GM21528 (cell line): Measurements from ENCODE around the gene TIAL1.
"Not testable (repeated sequence)": the region's sequence is repeated elsewhere in the genome, so short reads cannot be mapped to it uniquely, and the experiment has no call there.

ENCODE experiments used
- ATAC-seq: cut with Tn5 transposase; IDR thresholded peaks from one replicate; pipeline ENCODE4 v1.9.1; 2021; ENCODE audit warnings: mild to moderate bottlenecking, moderate library complexity; ENCODE audit not compliant: unreplicated experiment, low FRiP score

TIAL1 gene

DNA sequence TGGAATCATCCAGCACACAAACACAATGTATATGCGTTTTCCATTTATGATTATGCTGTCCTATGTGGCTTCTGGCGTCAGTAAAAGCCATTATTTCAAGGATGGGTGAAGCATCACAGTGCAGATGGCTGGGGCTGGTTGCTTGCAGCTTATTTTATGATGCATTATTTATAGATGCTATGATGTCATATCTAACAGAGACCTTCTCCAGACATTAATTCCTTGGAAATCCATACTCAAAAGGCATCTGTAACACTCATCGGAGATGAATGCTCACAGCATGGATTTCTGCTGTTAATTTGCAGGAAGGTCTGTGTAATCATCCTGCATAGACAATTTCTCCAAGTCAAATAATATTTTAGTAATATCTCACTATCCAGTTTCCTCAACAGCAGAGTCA, 61.5 kb downstream of the TIAL1 start:
- no peak for ATAC-seq

DNA sequence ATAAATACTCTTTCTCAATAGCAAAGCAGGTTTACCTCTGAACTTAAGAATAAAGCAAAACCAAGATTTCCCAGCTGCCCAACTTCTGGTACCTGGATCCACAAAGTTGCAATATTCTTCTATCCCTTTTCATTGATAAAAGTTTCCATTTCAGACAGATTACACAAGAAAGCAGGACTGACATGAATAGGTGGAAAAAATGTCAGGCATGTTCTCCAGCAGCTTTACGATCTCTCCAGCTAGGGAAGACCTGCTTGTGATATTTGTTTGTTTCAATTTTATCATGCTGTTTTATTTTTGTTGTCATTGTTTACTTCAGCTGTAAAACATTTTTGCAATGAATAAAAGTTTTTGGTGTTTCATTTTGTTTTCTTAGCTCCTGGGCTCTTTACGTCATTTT, 63.3 kb downstream of the TIAL1 start:
- ATAC-seq, result no peak

DNA sequence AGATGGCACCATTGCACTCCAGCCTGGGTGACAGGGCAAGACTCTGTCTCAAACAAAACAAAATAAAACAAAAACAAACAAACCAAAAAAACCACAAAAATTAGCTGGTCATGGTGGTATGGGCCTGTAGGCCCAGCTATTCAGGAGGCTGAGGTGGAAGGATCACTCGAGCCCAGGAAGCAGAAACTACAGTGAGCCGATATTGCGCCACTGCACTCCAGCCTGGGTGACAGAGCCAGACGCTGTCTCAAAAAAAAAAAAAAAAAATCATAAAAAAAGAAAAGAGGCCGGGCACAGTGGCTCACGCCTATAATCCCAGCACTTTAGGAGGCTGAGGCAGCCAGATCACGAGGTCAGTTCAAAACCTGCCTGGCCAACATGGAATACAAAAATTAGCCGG, 64.0 kb downstream of the TIAL1 start:
- not testable (repeated sequence) for ATAC-seq

DNA sequence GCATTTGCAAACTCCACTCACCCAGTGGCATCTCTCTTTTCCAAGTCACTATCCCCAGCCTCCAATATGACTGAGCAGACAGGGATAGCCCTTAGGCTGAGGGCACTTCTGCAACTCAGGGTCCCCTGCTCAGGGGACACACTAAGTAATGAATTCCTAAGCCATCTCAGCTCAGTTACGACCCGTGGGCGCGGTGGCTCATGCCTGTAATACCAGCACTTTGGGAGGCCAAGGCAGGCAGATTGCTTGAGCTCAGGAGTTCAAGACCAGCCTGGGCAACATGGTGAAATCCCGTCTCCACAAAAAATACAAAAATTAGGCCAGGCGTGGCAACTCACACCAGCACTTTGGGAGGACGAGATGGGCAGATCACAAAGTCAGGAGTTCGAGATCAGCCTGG, 64.5 kb downstream of the TIAL1 start:
- not testable (repeated sequence) for ATAC-seq

DNA sequence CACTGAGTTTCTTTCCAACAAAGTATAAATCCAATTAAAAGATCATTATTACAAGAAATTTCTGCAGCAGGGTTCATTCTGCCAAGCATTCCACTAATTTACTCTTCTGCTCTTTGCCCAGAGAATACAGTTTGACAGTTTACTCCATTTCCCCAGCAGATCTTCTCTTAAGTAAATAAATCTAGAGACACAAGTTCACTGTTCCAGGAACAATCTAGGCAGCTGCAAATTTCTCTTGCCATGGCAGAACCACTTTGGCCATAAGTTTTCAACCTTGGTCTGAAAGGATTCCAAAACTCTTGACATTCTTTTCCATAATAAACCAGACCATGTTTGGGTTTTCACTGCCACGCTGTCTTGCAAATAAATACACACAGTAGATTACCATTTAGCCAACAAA, 65.7 kb downstream of the TIAL1 start:
- ATAC-seq, result no peak

DNA sequence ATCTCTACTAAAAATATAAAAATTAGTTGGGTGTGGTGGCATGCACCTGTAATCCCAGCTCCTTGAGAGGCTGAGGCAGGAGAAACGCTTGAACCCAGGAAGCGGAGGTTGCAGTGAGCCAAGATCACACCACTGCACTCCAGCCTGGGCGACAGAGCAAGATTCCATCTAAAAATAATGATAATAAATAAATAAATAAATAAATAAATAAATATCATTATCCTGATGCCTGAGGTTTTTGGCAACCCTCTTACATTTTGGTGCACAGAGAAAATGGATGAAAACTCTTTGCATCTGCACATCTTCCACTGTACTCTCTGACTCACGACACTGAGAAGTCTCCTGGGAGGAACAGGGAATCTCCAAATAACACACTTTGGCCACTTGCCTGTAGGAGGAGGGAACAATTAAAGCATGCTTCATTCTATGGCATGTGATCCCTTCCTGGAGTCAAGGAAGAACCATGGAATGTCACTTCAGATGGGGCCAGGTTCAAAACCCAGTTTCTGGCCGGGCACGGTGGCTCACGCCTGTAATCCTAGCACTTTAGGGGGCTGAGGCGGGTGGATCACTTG, 68.0 kb downstream of the TIAL1 start:
- not testable (repeated sequence) for ATAC-seq

DNA sequence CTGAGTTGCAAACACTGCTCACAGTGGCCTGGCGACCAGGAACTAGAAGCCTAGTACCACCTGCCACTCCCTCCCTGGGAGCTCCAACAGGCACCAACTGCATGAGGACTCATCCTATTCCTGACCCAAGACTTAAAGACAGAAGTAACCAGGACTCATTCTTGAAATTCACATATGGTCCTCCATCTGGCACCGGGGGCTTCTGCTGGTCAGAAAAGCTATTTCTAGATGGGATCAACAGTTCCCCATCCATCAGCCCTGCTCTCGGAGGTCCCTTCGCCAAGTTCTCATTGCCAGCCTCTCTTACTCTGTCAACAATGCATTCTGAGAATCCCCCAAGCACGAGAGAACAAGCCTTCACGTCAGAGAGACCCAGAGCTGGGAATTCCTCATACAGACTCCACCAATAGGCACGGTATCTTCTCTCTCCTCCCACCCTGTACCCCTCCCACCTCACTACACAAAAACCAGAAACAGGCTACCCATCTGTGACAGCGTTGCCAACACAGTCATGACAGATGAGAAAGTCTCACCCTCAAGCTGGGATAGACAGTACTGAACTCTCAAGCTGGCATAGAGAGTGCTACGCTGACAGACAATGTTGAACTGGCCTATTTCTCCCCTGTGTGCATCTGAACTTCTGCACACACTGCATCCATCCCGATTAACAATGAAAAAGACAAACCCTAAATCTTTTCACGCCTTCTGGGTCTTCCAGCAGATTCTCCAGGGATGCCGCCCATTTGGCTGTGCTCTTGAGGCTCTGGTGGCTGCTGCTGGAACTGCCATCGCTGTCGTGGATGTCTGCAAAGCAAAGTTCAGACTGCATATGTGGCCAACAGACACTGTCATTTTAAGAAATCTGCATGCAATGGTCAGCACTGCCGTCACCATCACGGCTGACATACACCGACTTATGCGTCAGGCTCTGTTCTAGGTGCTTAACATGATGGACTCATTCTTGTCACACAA, 69.9 kb downstream of the TIAL1 start:
- ATAC-seq, result no peak

DNA sequence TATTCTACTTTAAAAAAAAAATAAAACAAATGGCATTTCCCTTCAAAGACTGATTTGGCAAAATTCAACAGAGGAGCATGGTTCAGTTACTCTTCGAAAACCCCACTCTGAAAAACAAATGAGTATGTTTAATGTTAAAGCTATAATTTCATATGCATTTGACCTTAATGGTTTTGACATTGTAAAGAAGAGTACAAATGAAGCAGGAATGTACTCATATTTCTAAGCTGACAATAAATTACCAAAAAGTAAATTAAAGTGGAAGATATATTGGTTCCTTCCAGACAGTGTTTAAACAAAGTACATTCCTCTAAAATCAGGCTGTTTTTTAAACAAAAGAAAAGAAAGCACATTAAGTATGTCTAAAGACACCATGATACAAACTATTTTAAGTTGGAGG, 70.6 kb downstream of the TIAL1 start:
- no peak for ATAC-seq

DNA sequence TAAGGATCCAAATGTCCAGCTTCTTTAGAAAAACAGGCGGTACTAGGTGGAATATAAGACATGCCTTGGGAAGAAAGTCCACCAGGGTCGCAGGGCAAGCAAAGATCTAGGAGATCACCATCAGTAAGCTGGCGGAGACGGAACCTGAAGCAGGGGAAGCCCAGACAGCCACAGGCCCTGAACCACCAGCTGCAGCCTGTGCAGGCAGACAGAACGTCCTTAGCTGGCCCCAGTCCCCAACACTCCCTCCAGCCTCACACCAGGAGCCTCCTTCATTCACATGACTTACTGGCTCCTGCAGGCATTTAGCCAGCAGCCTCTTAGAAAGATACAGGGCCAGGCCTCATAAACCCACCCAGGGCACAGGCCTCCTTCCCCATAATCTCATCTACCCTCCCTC, 71.6 kb downstream of the TIAL1 start:
- ATAC-seq, result no peak

DNA sequence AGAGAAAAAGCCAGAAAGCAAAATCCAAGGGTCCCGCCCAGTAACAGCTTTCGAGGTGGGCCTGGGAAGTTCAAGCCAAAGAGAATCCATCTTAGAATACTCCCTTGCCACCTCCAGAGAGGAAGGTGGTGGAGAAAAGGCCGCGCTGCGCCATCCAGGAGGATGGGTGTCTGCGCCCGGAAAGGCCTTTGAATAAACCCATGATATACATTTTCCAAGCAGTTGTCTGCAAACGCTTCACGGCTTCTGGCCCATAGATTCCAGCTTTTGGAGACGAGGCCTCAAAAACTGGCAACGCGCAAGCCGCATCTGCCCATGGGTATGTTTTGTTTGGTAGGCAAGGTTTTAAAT, 72.1 kb downstream of the TIAL1 start:
- ATAC-seq, result no peak

DNA sequence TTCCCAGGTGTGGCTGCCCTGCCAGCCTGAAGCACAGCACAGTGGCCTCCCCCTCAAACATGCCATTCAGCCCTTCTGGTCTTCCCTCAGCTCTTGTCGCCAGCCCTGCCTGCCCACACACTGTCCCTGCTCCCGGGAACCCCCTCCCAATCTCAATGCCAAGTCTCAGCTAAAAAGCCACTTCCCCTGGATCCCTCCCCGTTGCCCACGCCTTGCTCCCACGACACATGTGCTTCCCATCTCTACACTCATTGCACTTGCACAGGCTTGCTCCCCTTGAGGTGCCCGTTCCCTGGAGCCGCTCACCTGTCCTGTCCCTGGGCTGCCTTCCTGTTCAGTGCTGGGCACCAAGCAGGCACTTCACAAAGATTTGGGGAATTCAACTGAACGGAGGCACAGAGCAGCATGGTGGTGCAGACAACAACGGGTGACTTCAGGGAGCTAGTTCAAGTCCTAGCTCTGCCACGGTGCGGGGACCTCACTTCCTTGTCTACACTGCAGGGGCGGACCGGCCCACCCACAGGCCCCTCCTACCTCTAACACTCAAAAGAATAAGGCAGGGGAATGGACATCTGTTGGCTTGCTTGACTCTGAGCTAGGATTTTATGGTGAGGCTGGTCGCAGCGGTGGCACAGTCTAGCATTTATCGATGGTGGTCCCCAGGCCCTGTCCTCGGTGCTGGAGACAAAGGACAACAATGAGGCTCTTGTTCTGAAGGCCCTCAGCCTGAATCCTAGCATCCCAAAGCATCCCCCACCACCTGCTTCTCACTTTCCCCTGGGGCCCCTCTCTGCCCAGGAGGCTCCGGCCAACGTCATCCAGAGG, 72.7 kb downstream of the TIAL1 start:
- ATAC-seq, result no peak
